Activated CD8-positive, alpha-beta memory T cell treated with anti-CD3 and anti-CD28 coated beads for 36 hours (primary cell): ENCODE data around the gene TXNRD1. TPM values are rescaled to one million over a fixed set of nuclear protein-coding genes. Genes with fewer than 3 reads are reported as not detected.
"Not testable (repeated sequence)": the region's sequence is repeated elsewhere in the genome, so short reads cannot be mapped to it uniquely, and the experiment has no call there.

Experiments used
- CTCF ChIA-PET: fragments of 350-600 bp; sonication (Branson Sonifier 250); formaldehyde crosslinking; loops from one replicate; lab custom pipeline; 2021; ENCODE audit warnings: antibody characterized with exemption; lab: Charles Lee
- POLR2A ChIA-PET: fragments of 350-600 bp; sonication (Branson Sonifier 250); formaldehyde crosslinking; loops from one replicate; lab custom pipeline; 2021; ENCODE audit warnings: antibody characterized with exemption; lab: Charles Lee
- total RNA-seq, 2 experiments: library from RNA; stranded (reverse); gene quantifications; one replicate each; pipeline ENCODE4 v1.2.3, GENCODE V29; 2021

TXNRD1 gene
- total RNA-seq, 2 experiments from 2014 or later: 112 to 120 TPM

DNA sequence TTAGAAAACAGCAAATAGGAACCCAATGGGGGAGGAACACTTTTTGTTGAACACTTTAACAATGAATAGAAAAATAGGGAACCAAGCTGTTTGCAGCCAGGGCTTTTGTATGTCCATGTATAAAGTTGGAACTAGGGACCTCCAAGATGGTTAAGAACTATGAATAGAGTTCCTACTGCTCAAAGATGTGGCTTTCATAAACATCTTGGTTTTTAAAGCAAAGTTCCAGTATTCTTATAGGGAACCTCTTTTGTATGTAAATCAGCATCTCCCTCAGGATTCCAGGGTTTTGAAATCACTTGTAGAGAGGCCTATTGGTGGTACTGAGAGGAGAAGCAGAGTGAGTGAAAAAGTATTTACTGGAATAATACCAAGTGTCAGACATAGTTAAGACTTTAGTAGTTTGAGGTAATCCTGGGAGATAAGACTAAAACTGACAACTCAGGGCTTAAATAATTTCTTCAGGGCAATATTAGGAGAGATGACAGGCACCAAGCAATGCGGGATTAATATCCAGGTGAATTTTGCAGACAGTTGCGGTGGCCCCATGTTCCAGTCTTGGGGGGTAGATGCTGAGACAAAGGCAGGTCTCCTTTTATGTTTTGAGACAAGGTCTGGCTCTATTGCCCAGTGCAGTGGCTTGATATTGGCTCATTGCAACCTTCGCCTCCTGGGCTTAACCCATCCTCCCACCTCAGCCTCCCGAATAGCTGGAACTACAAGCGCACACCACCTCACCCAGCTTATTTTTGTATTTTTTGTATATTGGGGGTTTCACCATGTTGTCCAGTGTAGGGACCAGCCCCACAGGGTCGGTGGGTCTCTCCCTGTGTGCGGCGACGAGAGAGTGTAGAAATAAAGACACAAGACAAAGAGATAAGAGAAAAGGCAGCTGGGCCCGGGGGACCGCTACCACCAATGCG, 77.6 kb downstream of the TXNRD1 start:
- POLR2A ChIA-PET: no interaction called here
- CTCF ChIA-PET: no interaction called here

GRCh38 chr12:104294158-104294859, 78.7 kb downstream of the TXNRD1 start:
- CTCF ChIA-PET, POLR2A ChIA-PET: not testable (repeated sequence)

DNA sequence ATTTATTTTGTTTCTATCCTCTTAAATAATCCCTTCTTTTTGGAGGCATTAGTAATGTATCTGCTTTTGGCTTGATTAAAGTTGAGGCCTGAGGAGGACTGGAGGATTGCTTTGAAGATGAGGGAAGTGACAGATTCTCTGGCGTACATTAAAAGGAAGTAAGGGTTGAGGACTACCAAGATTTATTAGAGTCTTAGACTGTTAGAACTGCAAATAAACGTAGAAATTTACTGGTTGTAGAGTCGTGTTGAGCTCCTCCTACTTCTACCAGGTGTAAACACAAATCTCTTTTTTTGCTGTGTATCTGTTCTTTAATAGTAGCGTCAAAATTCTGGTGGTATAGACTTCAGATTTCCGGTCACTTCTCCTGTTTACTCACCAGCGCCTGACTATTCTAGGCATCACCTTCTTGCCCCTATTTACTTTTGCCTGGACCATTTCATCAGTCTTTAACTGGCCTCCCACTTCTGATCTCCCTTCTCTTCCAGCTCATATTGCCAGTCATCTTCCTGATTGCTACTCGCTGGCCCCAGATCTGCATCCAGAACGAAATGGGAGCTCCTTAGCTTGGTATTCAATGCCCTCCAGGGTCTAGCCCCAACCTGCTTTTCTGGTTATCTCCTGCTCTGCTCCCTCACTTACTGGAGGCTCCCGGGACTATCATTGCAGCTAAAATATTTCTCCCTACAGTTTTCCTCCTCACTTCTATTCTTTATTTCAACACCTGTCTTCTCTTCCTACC, 79.5 kb downstream of the TXNRD1 start:
- CTCF ChIA-PET: no interaction called here

DNA sequence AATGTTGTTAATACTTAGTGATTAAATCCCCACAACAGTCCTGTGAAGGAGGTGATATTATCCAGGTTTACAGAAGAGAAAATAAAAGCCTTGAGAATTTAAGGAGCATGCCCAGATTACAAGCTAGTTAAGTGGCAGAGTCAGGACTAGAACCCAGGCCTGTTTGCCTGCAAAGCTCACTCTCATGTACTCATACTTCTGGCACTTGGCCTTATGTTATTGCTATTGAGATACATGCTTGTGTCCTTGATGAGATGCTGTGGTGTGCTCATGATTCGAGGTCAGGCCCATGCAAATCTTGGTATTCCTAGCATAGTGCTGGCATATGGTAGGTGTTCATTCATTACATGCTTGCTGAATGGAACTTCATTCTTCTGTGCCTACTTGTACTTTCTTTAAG, 80.4 kb downstream of the TXNRD1 start:
- POLR2A ChIA-PET: no interaction called here
- CTCF ChIA-PET: interaction anchor here (1.7 kb wide), 1 partner anchor 9 kb away, joined by 7 read pairs; no protein-coding TSS in a partner anchor

More for the DNA sequence above, 79.5 kb downstream of the TXNRD1 start:
- POLR2A ChIA-PET: interaction anchor here (0.6 to 0.9 kb wide), 2 partner anchors 8 to 13 kb away, joined by 3 read pairs; no protein-coding TSS in a partner anchor

GRCh38 chr12:104296718-104297117, 81.1 kb downstream of the TXNRD1 start:
- ChIA-PET CTCF (interaction anchor here (1.7 kb wide), 1 partner anchor 10 kb away, joined by 7 read pairs; no protein-coding TSS in a partner anchor), POLR2A (no interaction called here)

GRCh38 chr12:104297477-104298113, 82.0 kb downstream of the TXNRD1 start:
- CTCF ChIA-PET: interaction anchor here (1.7 kb wide), 1 partner anchor 11 kb away, joined by 7 read pairs; no protein-coding TSS in a partner anchor

GRCh38 chr12:104299842-104300481, 84.4 kb downstream of the TXNRD1 start:
- POLR2A ChIA-PET: no interaction called here

More at GRCh38 chr12:104297477-104298113, 82.0 kb downstream of the TXNRD1 start:
- POLR2A ChIA-PET: no interaction called here

GRCh38 chr12:104303538-104304151, 88.1 kb downstream of the TXNRD1 start, which contains the start of gene EID3:
Gene EID3, plus strand, starts transcription at chr12:104303739. Its CDS starts 196 bp downstream, at chr12:104303935.
- POLR2A ChIA-PET: interaction anchor here (0.6 to 2.5 kb wide), 4 partner anchors 9 to 166 kb away, joined by 3 to 19 read pairs (median 4); partner anchors contain the start of gene NFYB

More at GRCh38 chr12:104299842-104300481, 84.4 kb downstream of the TXNRD1 start:
- CTCF ChIA-PET: interaction anchor here (0.7 to 1.2 kb wide), 3 partner anchors 11 to 160 kb away, joined by 3 to 5 read pairs (median 4); no protein-coding TSS in a partner anchor

DNA sequence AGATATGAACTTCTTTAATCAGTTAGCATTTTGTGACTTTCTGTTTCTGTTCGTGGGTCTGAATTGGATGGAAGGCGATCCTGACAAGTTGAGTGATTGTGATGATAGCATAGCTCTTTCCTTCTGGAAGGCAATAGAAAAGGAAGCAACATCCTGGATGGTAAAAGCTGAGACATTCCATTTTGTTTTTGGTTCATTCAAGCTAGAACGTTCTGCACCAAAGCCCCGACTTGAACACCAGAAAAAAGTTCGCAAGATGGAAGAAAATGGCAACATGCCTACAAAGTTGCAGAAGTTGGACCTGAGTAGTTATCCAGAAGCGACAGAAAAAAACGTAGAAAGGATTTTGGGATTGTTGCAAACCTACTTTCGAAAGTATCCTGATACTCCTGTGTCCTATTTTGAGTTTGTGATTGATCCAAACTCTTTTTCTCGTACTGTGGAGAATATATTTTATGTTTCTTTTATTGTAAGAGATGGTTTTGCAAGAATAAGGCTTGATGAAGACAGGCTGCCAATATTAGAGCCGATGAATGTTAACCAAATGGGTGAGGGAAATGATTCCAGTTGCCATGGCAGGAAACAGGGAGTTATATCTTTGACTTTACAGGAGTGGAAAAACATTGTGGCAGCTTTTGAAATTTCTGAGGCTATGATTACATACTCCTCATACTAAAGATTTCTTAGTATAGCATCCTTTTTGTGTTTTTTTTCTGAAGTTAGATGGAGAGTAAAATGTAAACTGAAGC, 88.9 kb downstream of the TXNRD1 start:
- ChIA-PET POLR2A (interaction anchor here (1.6 to 2.5 kb wide), 2 partner anchors 16 to 18 kb away, joined by 6 to 19 read pairs; no protein-coding TSS in a partner anchor), CTCF (interaction anchor here (1.4 to 2.0 kb wide), 3 partner anchors 8 to 35 kb away, joined by 3 to 14 read pairs (median 5); no protein-coding TSS in a partner anchor)

More at GRCh38 chr12:104303538-104304151, 88.1 kb downstream of the TXNRD1 start, which contains the start of gene EID3:
- CTCF ChIA-PET: interaction anchor here (0.6 to 2.0 kb wide), 4 partner anchors 9 to 103 kb away, joined by 3 to 14 read pairs (median 4); no protein-coding TSS in a partner anchor

DNA sequence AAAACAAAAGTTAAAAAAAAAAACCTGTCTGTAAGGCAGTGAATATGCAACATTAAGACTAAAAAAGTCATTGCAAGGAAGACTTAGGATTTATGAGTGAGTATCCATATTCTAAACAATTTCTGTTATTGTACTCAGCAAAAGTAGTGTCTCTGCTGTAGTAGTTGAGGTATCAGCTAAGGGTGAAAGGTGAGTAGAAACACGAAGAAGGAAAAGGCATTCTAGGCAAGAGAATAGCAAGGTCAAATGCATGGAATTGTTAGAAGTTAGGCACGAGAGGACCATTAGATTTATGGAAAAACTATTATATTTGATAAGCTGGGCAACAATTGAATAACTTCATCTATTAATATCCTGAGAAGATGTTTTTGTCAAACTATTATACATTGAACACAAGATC, 89.8 kb downstream of the TXNRD1 start:
- POLR2A ChIA-PET: no interaction called here
- CTCF ChIA-PET: no interaction called here

DNA sequence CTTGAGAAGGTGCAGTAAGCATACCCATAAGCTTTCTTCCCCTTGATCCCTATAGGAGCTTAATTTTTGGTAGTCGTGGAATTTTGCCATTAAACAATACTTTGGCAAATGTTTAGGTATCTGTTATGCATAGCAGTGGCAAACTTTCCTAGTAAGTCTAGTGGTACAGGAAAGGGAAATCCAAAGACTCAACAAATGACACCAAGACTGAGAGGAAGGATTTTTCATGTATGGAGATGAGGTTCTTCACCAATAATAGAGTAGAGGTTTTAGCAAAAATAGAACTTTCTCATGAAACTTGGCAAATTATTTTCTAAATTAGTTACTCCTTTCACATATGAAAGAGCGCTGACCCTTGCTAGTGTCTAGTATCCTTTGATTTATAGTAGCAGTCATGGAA, 90.8 kb downstream of the TXNRD1 start:
- ChIA-PET CTCF (interaction anchor here (1.0 kb wide), 1 partner anchor 20 kb away, joined by 3 read pairs; no protein-coding TSS in a partner anchor), POLR2A (no interaction called here)

DNA sequence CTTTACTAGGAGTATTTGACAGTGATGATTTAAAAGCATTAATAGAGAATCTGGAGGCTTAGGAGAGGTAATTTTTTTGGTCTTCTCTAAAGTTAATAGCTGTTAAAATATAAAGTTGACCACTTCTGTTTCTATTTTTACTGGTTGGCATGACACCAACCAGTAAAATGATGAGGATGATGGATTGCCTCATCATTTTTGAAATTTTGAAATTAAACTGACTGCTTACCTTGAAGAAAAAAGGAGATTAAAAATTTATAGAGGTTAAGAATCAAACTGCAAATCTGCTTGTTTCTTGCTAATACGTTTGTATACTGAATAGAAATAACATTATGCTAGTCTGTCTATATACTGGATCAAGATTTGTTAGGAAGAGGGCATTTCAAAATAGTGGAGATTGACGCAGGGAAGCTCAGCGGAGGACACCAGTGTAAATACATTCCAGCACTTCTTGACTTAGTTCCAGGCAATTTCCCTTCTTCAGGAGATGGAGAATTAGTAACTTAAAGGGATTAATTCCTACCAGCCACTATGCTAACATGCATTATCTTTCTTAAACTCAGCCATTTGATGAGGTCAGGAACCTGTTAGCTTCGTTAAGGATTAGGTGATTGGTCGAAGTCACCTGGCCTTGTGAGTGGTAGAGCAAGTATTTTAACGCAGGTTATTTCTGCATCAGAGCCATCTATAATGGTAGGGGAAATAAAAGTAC, 91.5 kb downstream of the TXNRD1 start:
- CTCF ChIA-PET: interaction anchor here (0.6 to 1.0 kb wide), 2 partner anchors 21 to 191 kb away, joined by 3 to 4 read pairs; no protein-coding TSS in a partner anchor

GRCh38 chr12:104307655-104308000, 92.0 kb downstream of the TXNRD1 start:
- POLR2A ChIA-PET: no interaction called here

More for the DNA sequence above, 91.5 kb downstream of the TXNRD1 start:
- POLR2A ChIA-PET: no interaction called here

DNA sequence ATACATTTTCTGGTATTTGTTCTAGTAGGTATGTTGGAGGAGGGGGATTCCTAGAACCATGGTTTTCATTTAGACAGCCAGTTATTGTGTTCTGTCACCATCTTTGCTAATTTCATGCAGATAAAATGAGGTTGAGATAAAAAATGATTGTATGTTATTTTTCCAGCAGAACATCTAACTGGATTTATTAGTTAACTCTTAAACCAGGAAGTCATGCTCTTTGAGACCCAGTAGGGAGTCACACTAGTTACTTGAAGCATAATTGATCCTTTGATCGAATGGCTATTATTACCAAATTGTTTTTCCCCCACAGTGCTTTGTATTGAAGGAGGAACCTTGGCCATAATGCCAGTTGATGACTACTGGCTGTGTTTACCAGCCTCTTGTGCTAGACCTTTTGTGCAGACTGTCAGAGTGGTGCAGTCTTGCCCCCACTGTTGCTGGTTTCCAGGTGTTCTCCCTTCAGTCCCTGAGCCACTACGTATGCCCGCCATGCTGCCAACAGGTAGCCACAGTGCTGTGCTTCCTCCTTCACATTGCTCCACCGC, 93.9 kb downstream of the TXNRD1 start:
- POLR2A ChIA-PET: no interaction called here
- CTCF ChIA-PET: no interaction called here

More at GRCh38 chr12:104307655-104308000, 92.0 kb downstream of the TXNRD1 start:
- CTCF ChIA-PET: interaction anchor here (1.0 kb wide), 1 partner anchor 21 kb away, joined by 3 read pairs; no protein-coding TSS in a partner anchor
